Erythroblast (primary cell): ENCODE measurements around the gene JAZF1.

ENCODE experiments used
- GATA1 ChIP-seq: IDR thresholded peaks from 2 replicates; pipeline ENCODE4 v1.6.1; 2011; ENCODE audit warnings: low read depth, mild to moderate bottlenecking, control low read depth, low read length, moderate library complexity
- POLR2A ChIP-seq: IDR thresholded peaks from 2 replicates; pipeline ENCODE4 v1.6.1; 2011; ENCODE audit warnings: mild to moderate bottlenecking, low read length

DNA sequence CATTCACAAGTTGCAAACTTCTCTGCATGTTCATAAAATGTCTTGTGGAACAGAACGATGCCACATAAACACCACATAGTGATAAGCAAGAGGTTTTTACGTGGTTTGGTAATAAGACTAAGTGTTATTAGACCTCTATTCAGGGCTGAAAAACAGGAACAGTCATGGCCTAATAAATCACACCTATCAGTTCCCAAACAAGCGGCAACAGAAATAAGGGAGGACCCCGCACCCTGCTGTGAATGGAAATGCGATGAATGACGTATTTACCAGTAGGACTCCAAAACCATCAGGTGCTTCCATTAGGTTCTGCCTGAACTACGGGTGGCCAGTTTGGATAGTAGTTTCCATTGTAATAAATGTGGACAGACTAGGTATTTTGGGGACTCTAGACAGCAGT is 311.5 kb downstream of the JAZF1 start:
- no peak for TF ChIP-seq POLR2A
- no peak for TF ChIP-seq GATA1
